ENCODE results near the gene CIART. TPM values are rescaled to one million over a fixed set of nuclear protein-coding genes. Genes with fewer than 3 reads are reported as not detected.

Gene CIART
- total and polyA plus RNA-seq, 2 donors (not counting 3 experiments of a cell fraction or from before 2014, with no cell fraction given): 2.4 to 4.3 TPM

GRCh38 chr1:150293433-150294253, 11.3 kb downstream of the CIART start, which contains the start of gene MRPS21:
MRPS21 (plus strand) TSS chr1:150293861; CDS start chr1:150294367, 506 bp downstream.
- peak; percentile 94 for DNase-seq (ENCODE audit: low read depth, low spot score)

More at GRCh38 chr1:150293433-150294253, 11.3 kb downstream of the CIART start, which contains the start of gene MRPS21:
- H3K36me3 ChIP-seq (ENCODE audit: control insufficient read depth in 2 of 2, extremely low read depth in 1 of 2, insufficient read depth in 2 of 2, low read length in 2 of 2): no peaks in the 10 kb centered on the region
- H2AFZ ChIP-seq (ENCODE audit: low read depth, low read length): peak within 1 kb of the TSS; percentile 75
- peaks cover 21% of the 10 kb centered on the region for H3K79me2 ChIP-seq (ENCODE audit: control insufficient read depth, insufficient read depth, low read length)
- no peaks in the 10 kb centered on the region for H4K20me1 ChIP-seq (replicated peaks; ENCODE audit: control insufficient read depth, extremely low read depth, insufficient read depth, low read length)
- H3K4me1 ChIP-seq (ENCODE audit: control insufficient read depth, extremely low read depth, insufficient read depth, low read length): peaks cover 13% of the 10 kb centered on the region
- CTCF ChIA-PET: no interaction called here
- H3K9ac ChIP-seq (replicated peaks; ENCODE audit: extremely low read depth, insufficient read depth, low read length): peak within 1 kb of the TSS; percentile 95
- H3K27ac ChIP-seq (ENCODE audit: insufficient read depth, low read depth, low read length): peak within 1 kb of the TSS; percentile 81
- H3K27me3 ChIP-seq (ENCODE audit: control insufficient read depth in 2 of 2, insufficient read depth in 2 of 2, low read length in 2 of 2): no peaks in the 10 kb centered on the region
- H3K9me3 ChIP-seq (replicated peaks; ENCODE audit: control insufficient read depth, insufficient read depth, low read length): no peaks in the 10 kb centered on the region
- intact Hi-C loops (cut with micrococcal nuclease): loop anchor here (1.0 kb wide), 3 partner anchors 12 to 28 kb away; partner anchors contain the start of genes APH1A and PRPF3
- H3K4me3 ChIP-seq (replicated peaks in 1 of 3; ENCODE audit: insufficient read depth in 1 of 3, low read depth in 1 of 3, low read length in 3 of 3): peak within 1 kb of the TSS; percentile 25 to 90 (median 54)
- FAIRE-seq: peak; percentile 97
- TSS peak; percentile 96 for BruUV-seq (replicated peaks)
- dilution Hi-C loops (cut with MboI; ENCODE audit: extremely low pct_ligation_motif_present, low sequenced_read_pairs): no loop called here
- peak within 1 kb of the TSS; percentile 96 for H3K4me2 ChIP-seq (ENCODE audit: insufficient read depth, low read length)
- POLR2A ChIA-PET: no interaction called here
- H3K9me1 ChIP-seq (replicated peaks; ENCODE audit: control insufficient read depth, extremely low read depth, insufficient read depth, low read length): no peaks in the 10 kb centered on the region
- TF ChIP-seq GATA2 (IDR thresholded peaks at IDR 0.05; ENCODE audit: insufficient read depth, insufficient read length, low read depth, low read length) (no peak), MYC (IDR thresholded peaks at IDR 0.05; ENCODE audit: low read depth, low read length) (peak; percentile 66), JUN (IDR thresholded peaks at IDR 0.05; ENCODE audit: borderline replicate concordance, insufficient read depth, insufficient read length, low read depth) (peak; percentile 28), MAX (IDR thresholded peaks at IDR 0.05; ENCODE audit: insufficient read depth, insufficient read length) (peak; percentile 65), POLR2AphosphoS5 (IDR thresholded peaks at IDR 0.05; ENCODE audit: insufficient read depth, low read depth, low read length) (peak; percentile 93), POLR2A (IDR thresholded peaks at IDR 0.05; ENCODE audit: low read depth, low read length) (peak; percentile 94), EZH2 (IDR thresholded peaks at IDR 0.05; ENCODE audit: borderline replicate concordance, low read depth, low read length, severe bottlenecking) (no peak), CTCF (IDR thresholded peaks at IDR 0.05; ENCODE audit: extremely low read depth in 1 of 2, insufficient read depth in 1 of 2, low read depth in 1 of 2, low read length in 2 of 2) (no peak), FOS (IDR thresholded peaks at IDR 0.05; ENCODE audit: borderline replicate concordance, insufficient read depth, low read length) (no peak)
